ENCODE data around the gene EPB41L2. TPM values are rescaled to one million over a fixed set of nuclear protein-coding genes. Genes with fewer than 3 reads are reported as not detected.
"Not testable (repeated sequence)": the region's sequence is repeated elsewhere in the genome, so short reads cannot be mapped to it uniquely, and the experiment has no call there.

Gene EPB41L2
- total RNA-seq, 2 experiments from 2014 or later: 30.4 to 37.8 TPM

GRCh38 chr6:130923350-130923749, 139.7 kb downstream of the EPB41L2 start:
- Mint-ChIP-seq H3K9me3 (no peaks in the 10 kb centered on the region), H3K27me3 (no peaks in the 10 kb centered on the region), H3K27ac (no peak overlapping the region), H3K4me3 (no peak overlapping the region), H3K4me1 (ENCODE audit: low read depth) (no peaks in the 10 kb centered on the region), H3K36me3 (no peaks in the 10 kb centered on the region)
- ChIA-PET CTCF (interaction anchor here (0.9 kb wide), 1 partner anchor 52 kb away, joined by 4 read pairs; no protein-coding TSS in a partner anchor), POLR2A (no interaction called here)
- intact Hi-C loops (cut with micrococcal nuclease): no loop called here
- no peak for DNase-seq

GRCh38 chr6:130922922-130923321, 140.1 kb downstream of the EPB41L2 start:
- Mint-ChIP-seq H3K36me3 (no peaks in the 10 kb centered on the region), H3K27me3 (no peaks in the 10 kb centered on the region), H3K4me1 (ENCODE audit: low read depth) (no peaks in the 10 kb centered on the region), H3K27ac (no peak overlapping the region), H3K9me3 (no peaks in the 10 kb centered on the region), H3K4me3 (no peak overlapping the region)
- intact Hi-C loops (cut with micrococcal nuclease): no loop called here
- no peak for DNase-seq
- ChIA-PET POLR2A (no interaction called here), CTCF (no interaction called here)

GRCh38 chr6:130920969-130921368, 142.1 kb downstream of the EPB41L2 start:
- ChIA-PET POLR2A (no interaction called here), CTCF (no interaction called here)
- H3K4me1 Mint-ChIP-seq (ENCODE audit: low read depth): no peaks in the 10 kb centered on the region
- DNase-seq: no peak
- no peaks in the 10 kb centered on the region for H3K36me3 Mint-ChIP-seq
- no peak overlapping the region for H3K27ac Mint-ChIP-seq
- H3K4me3 Mint-ChIP-seq: no peak overlapping the region
- intact Hi-C loops (cut with micrococcal nuclease): no loop called here
- no peaks in the 10 kb centered on the region for H3K27me3 Mint-ChIP-seq
- no peaks in the 10 kb centered on the region for H3K9me3 Mint-ChIP-seq

GRCh38 chr6:130918171-130918570, 144.9 kb downstream of the EPB41L2 start:
- POLR2A ChIA-PET: no interaction called here
- H3K9me3 Mint-ChIP-seq: peaks cover 3% of the 10 kb centered on the region
- intact Hi-C loops (cut with micrococcal nuclease): no loop called here
- no peak overlapping the region for H3K27ac Mint-ChIP-seq
- CTCF ChIA-PET: no interaction called here
- DNase-seq: no peak
- no peaks in the 10 kb centered on the region for H3K36me3 Mint-ChIP-seq
- H3K27me3 Mint-ChIP-seq: no peaks in the 10 kb centered on the region
- no peak overlapping the region for H3K4me3 Mint-ChIP-seq
- peaks cover 2% of the 10 kb centered on the region for H3K4me1 Mint-ChIP-seq (ENCODE audit: low read depth)

- H3K27me3 Mint-ChIP-seq; H3K27ac Mint-ChIP-seq; intact Hi-C loops (cut with micrococcal nuclease); H3K9me3 Mint-ChIP-seq; CTCF ChIA-PET; H3K4me1 Mint-ChIP-seq (ENCODE audit: low read depth); H3K36me3 Mint-ChIP-seq; POLR2A ChIA-PET; H3K4me3 Mint-ChIP-seq; DNase-seq: not testable (repeated sequence)
These were observed 147.4 kb downstream of the EPB41L2 start for GRCh38 chr6:130915606-130916005.

GRCh38 chr6:130913120-130913519, 149.9 kb downstream of the EPB41L2 start:
- DNase-seq: peak; percentile 33
- Mint-ChIP-seq H3K36me3 (peaks cover 8% of the 10 kb centered on the region), H3K27me3 (no peaks in the 10 kb centered on the region), H3K9me3 (peaks cover 9% of the 10 kb centered on the region), H3K27ac (no peak overlapping the region), H3K4me3 (no peak overlapping the region), H3K4me1 (ENCODE audit: low read depth) (peaks cover 10% of the 10 kb centered on the region)
- CTCF ChIA-PET: no interaction called here
- intact Hi-C loops (cut with micrococcal nuclease): no loop called here
- POLR2A ChIA-PET: no interaction called here

- no peak overlapping the region for H3K4me3 Mint-ChIP-seq
- H3K4me1 Mint-ChIP-seq (ENCODE audit: low read depth): peaks cover 10% of the 10 kb centered on the region
- peaks cover 9% of the 10 kb centered on the region for H3K9me3 Mint-ChIP-seq
- no peak for DNase-seq
- intact Hi-C loops (cut with micrococcal nuclease): no loop called here
- no peak overlapping the region for H3K27ac Mint-ChIP-seq
- peaks cover 8% of the 10 kb centered on the region for H3K36me3 Mint-ChIP-seq
- ChIA-PET POLR2A (no interaction called here), CTCF (no interaction called here)
- H3K27me3 Mint-ChIP-seq: no peaks in the 10 kb centered on the region
These were observed 150.6 kb downstream of the EPB41L2 start for GRCh38 chr6:130912434-130912833.

- no peaks in the 10 kb centered on the region for H3K27me3 Mint-ChIP-seq
- no peak overlapping the region for H3K4me3 Mint-ChIP-seq
- intact Hi-C loops (cut with micrococcal nuclease): no loop called here
- no peak for DNase-seq
- POLR2A ChIA-PET: no interaction called here
- CTCF ChIA-PET: no interaction called here
- H3K36me3 Mint-ChIP-seq: peaks cover 8% of the 10 kb centered on the region
- H3K9me3 Mint-ChIP-seq: peaks cover 6% of the 10 kb centered on the region
- H3K4me1 Mint-ChIP-seq (ENCODE audit: low read depth): peaks cover 10% of the 10 kb centered on the region
- no peak overlapping the region for H3K27ac Mint-ChIP-seq
These were observed 154.1 kb downstream of the EPB41L2 start for GRCh38 chr6:130908958-130909357.

GRCh38 chr6:130908188-130908587, 154.9 kb downstream of the EPB41L2 start:
- ChIA-PET POLR2A (no interaction called here), CTCF (no interaction called here)
- no peaks in the 10 kb centered on the region for H3K27me3 Mint-ChIP-seq
- H3K4me1 Mint-ChIP-seq (ENCODE audit: low read depth): peaks cover 8% of the 10 kb centered on the region
- H3K36me3 Mint-ChIP-seq: peaks cover 8% of the 10 kb centered on the region
- intact Hi-C loops (cut with micrococcal nuclease): no loop called here
- H3K4me3 Mint-ChIP-seq: no peak overlapping the region
- no peak overlapping the region for H3K27ac Mint-ChIP-seq
- DNase-seq: no peak
- peaks cover 6% of the 10 kb centered on the region for H3K9me3 Mint-ChIP-seq

- CTCF ChIA-PET: no interaction called here
- no peak for DNase-seq
- intact Hi-C loops (cut with micrococcal nuclease): no loop called here
These were observed 155.4 kb downstream of the EPB41L2 start for GRCh38 chr6:130907687-130908086.

GRCh38 chr6:130906736-130907381, 156.2 kb downstream of the EPB41L2 start:
- no peak for DNase-seq
- ChIA-PET CTCF (interaction anchor here (0.7 kb wide), 1 partner anchor 286 kb away, joined by 3 read pairs; no protein-coding TSS in a partner anchor), POLR2A (no interaction called here)
- Mint-ChIP-seq H3K27ac (no peak overlapping the region), H3K4me3 (no peak overlapping the region), H3K9me3 (peaks cover 6% of the 10 kb centered on the region), H3K36me3 (peaks cover 8% of the 10 kb centered on the region), H3K4me1 (ENCODE audit: low read depth) (no peaks in the 10 kb centered on the region), H3K27me3 (no peaks in the 10 kb centered on the region)
- intact Hi-C loops (cut with micrococcal nuclease): no loop called here

More at GRCh38 chr6:130907687-130908086, 155.4 kb downstream of the EPB41L2 start:
- POLR2A ChIA-PET: no interaction called here
- H3K4me3 Mint-ChIP-seq: no peak overlapping the region
- H3K9me3 Mint-ChIP-seq: peaks cover 6% of the 10 kb centered on the region
- peaks cover 3% of the 10 kb centered on the region for H3K4me1 Mint-ChIP-seq (ENCODE audit: low read depth)
- no peaks in the 10 kb centered on the region for H3K27me3 Mint-ChIP-seq
- H3K27ac Mint-ChIP-seq: no peak overlapping the region
- H3K36me3 Mint-ChIP-seq: peaks cover 8% of the 10 kb centered on the region

GRCh38 chr6:130903602-130904001, 159.4 kb downstream of the EPB41L2 start:
- H3K4me1 Mint-ChIP-seq (ENCODE audit: low read depth): no peaks in the 10 kb centered on the region
- no peaks in the 10 kb centered on the region for H3K9me3 Mint-ChIP-seq
- no peaks in the 10 kb centered on the region for H3K27me3 Mint-ChIP-seq
- DNase-seq: no peak
- H3K4me3 Mint-ChIP-seq: no peak overlapping the region
- no peak overlapping the region for H3K27ac Mint-ChIP-seq
- intact Hi-C loops (cut with micrococcal nuclease): no loop called here
- peaks cover 2% of the 10 kb centered on the region for H3K36me3 Mint-ChIP-seq
- ChIA-PET POLR2A (no interaction called here), CTCF (interaction anchor here (0.6 to 1.1 kb wide), 3 partner anchors 18 to 664 kb away, joined by 3 to 4 read pairs (median 3); no protein-coding TSS in a partner anchor)

GRCh38 chr6:130903007-130903406, 160.0 kb downstream of the EPB41L2 start:
- H3K27ac Mint-ChIP-seq: no peak overlapping the region
- ChIA-PET CTCF (interaction anchor here (0.8 to 1.1 kb wide), 2 partner anchors 18 to 214 kb away, joined by 3 to 4 read pairs; no protein-coding TSS in a partner anchor), POLR2A (no interaction called here)
- H3K36me3 Mint-ChIP-seq: peaks cover 2% of the 10 kb centered on the region
- H3K27me3 Mint-ChIP-seq: no peaks in the 10 kb centered on the region
- intact Hi-C loops (cut with micrococcal nuclease): no loop called here
- H3K4me3 Mint-ChIP-seq: no peak overlapping the region
- DNase-seq: no peak
- H3K9me3 Mint-ChIP-seq: no peaks in the 10 kb centered on the region
- no peaks in the 10 kb centered on the region for H3K4me1 Mint-ChIP-seq (ENCODE audit: low read depth)
